PC-9 (cell line): ENCODE data around the gene SH3PXD2A. TPM values are rescaled to one million over a fixed set of nuclear protein-coding genes. Genes with fewer than 3 reads are reported as not detected.
"Not testable (repeated sequence)": the region's sequence is repeated elsewhere in the genome, so short reads cannot be mapped to it uniquely, and the experiment has no call there.

ENCODE experiments used
- BruUV-seq: library from RNA; stranded (reverse); fragments of 400-500 nt; replicated peaks from 2 replicates; lab custom pipeline; 2021; lab: Mats Ljungman, UMichigan
- CTCF ChIA-PET: fragments of 300-600 bp; sonication (Branson Sonifier 250); formaldehyde crosslinking; loops from one replicate; lab custom pipeline; 2022; ENCODE audit warnings: antibody characterized with exemption; lab: Charles Lee
- POLR2A ChIA-PET: fragments of 300-600 bp; sonication (Branson Sonifier 250); formaldehyde crosslinking; loops from one replicate; lab custom pipeline; 2022; ENCODE audit warnings: antibody characterized with exemption; ENCODE audit not compliant: unreplicated experiment; lab: Charles Lee
- DNase-seq, 2 experiments: peaks; one replicate each; pipeline versions ENCODE4 v3.0.0 to v3.0.0-alpha.2; 2015 to 2022; ENCODE audit warnings: mixed read lengths in 1 of 2
- H2AFZ ChIP-seq: fragments of 200-600 bp; sonication (generic); 2 replicates; pipeline ENCODE4 v1.8.1; 2017; ENCODE audit warnings: antibody characterized with exemption
- H3F3A ChIP-seq: fragments of 200-600 bp; sonication (generic); 2 replicates; pipeline ENCODE4 v1.8.1; 2017; ENCODE audit warnings: antibody characterized with exemption, mild to moderate bottlenecking, low read depth; ENCODE audit not compliant: insufficient read depth
- H3K27ac ChIP-seq: fragments of 200-600 bp; sonication (generic); 2 replicates; pipeline ENCODE4 v1.6.1; 2016; ENCODE audit warnings: mixed run types
- H3K27me3 ChIP-seq: fragments of 200-600 bp; sonication (generic); 2 replicates; pipeline ENCODE4 v1.6.1; 2016; ENCODE audit warnings: low read depth, mixed run types; ENCODE audit not compliant: insufficient read depth
- H3K36me3 ChIP-seq: fragments of 200-600 bp; sonication (generic); 2 replicates; pipeline ENCODE4 v1.6.1; 2016; ENCODE audit warnings: low read depth, mixed run types
- H3K4me1 ChIP-seq: fragments of 200-600 bp; sonication (generic); replicated peaks from 2 replicates; pipeline ENCODE4 v1.6.1; 2016; ENCODE audit warnings: mixed run types; ENCODE audit not compliant: insufficient read depth
- H3K4me2 ChIP-seq: fragments of 200-600 bp; sonication (generic); 2 replicates; pipeline ENCODE4 v1.6.1; 2017; ENCODE audit warnings: mixed run types
- H3K4me3 ChIP-seq: fragments of 200-600 bp; sonication (generic); 2 replicates; pipeline ENCODE4 v1.6.1; 2016; ENCODE audit warnings: mixed run types
- H3K79me2 ChIP-seq: fragments of 200-600 bp; sonication (generic); 2 replicates; pipeline ENCODE4 v1.6.1; 2017; ENCODE audit warnings: low read depth, mixed run types
- H3K9me2 ChIP-seq: fragments of 200-600 bp; sonication (generic); 2 replicates; pipeline ENCODE4 v1.8.1; 2017; ENCODE audit warnings: mild to moderate bottlenecking; ENCODE audit not compliant: insufficient read depth
- H3K9me3 ChIP-seq: fragments of 200-600 bp; sonication (generic); 2 replicates; pipeline ENCODE4 v1.8.1; 2016; ENCODE audit warnings: low read depth; ENCODE audit not compliant: insufficient read depth
- H4K20me1 ChIP-seq: fragments of 200-600 bp; sonication (generic); 2 replicates; pipeline ENCODE4 v1.8.1; 2017; ENCODE audit not compliant: insufficient read depth
- CTCF ChIP-seq: fragments of 200-600 bp; sonication (generic); conservative IDR thresholded peaks from 2 replicates; pipeline ENCODE4 v1.6.1; 2017; ENCODE audit warnings: mixed run types, antibody characterized with exemption, mild to moderate bottlenecking, moderate library complexity
- EZH2 ChIP-seq: fragments of 200-600 bp; sonication (generic); IDR thresholded peaks from 2 replicates; pipeline ENCODE4 v1.8.0; 2017; ENCODE audit warnings: antibody characterized with exemption, low read depth
- intact Hi-C: fragments of 100-400 bp; cut with micrococcal nuclease; formaldehyde crosslinking; loops from one replicate; pipeline ENCODE4 v1.10.0; 2022; ENCODE audit not compliant: unreplicated experiment
- total RNA-seq: library from RNA; stranded (reverse); gene quantifications from 2 replicates; pipeline ENCODE4 v1.2.3, GENCODE V29; 2021

The SH3PXD2A gene
- total RNA-seq, 1 experiment from 2014 or later, result 12.5 TPM

- TF ChIP-seq CTCF (no peak), EZH2 (no peak)
- CTCF ChIA-PET, result no interaction called here
These were observed 245.9 kb downstream of the SH3PXD2A start for GRCh38 chr10:103609231-103610082.

GRCh38 chr10:103608056-103608455, 247.3 kb downstream of the SH3PXD2A start:
- H3K9me3 ChIP-seq, H3K27ac ChIP-seq, H3K4me2 ChIP-seq, H3F3A ChIP-seq, BruUV-seq, H4K20me1 ChIP-seq, H3K27me3 ChIP-seq, H3K9me2 ChIP-seq, DNase-seq, POLR2A ChIA-PET, H3K4me3 ChIP-seq, H3K79me2 ChIP-seq, H3K4me1 ChIP-seq, H3K36me3 ChIP-seq, intact Hi-C loops, CTCF ChIA-PET, H2AFZ ChIP-seq: not testable (repeated sequence)

More at GRCh38 chr10:103609231-103610082, 245.9 kb downstream of the SH3PXD2A start:
- H3K79me2 ChIP-seq, result no peaks in the 10 kb centered on the region
- intact Hi-C loops, result no loop called here
- no peaks in the 10 kb centered on the region for H3K27me3 ChIP-seq
- H3K4me3 ChIP-seq, result no peak overlapping the region
- no TSS peak for BruUV-seq
- H3K4me2 ChIP-seq, result no peak overlapping the region
- no peak overlapping the region for H3K27ac ChIP-seq
- no peaks in the 10 kb centered on the region for H4K20me1 ChIP-seq
- no peaks in the 10 kb centered on the region for H3K4me1 ChIP-seq
- no peaks in the 10 kb centered on the region for H3K9me3 ChIP-seq
- H3K9me2 ChIP-seq, result no peaks in the 10 kb centered on the region
- no peak for DNase-seq
- H3K36me3 ChIP-seq, result no peaks in the 10 kb centered on the region
- POLR2A ChIA-PET, result interaction anchor here (0.6 kb wide), 1 partner anchor 285 kb away, joined by 10 read pairs; no protein-coding TSS in a partner anchor
- H3F3A ChIP-seq, result no peaks in the 10 kb centered on the region
- no peak overlapping the region for H2AFZ ChIP-seq

- H3K4me2 ChIP-seq, DNase-seq, H3K79me2 ChIP-seq, POLR2A ChIA-PET, H3F3A ChIP-seq, CTCF ChIA-PET, H3K27ac ChIP-seq, H4K20me1 ChIP-seq, H3K27me3 ChIP-seq, H3K4me3 ChIP-seq, intact Hi-C loops, BruUV-seq, H3K9me3 ChIP-seq, H2AFZ ChIP-seq, H3K36me3 ChIP-seq, H3K4me1 ChIP-seq, H3K9me2 ChIP-seq: not testable (repeated sequence)
These were observed 248.3 kb downstream of the SH3PXD2A start for GRCh38 chr10:103607051-103607450.

GRCh38 chr10:103606097-103606438, 249.3 kb downstream of the SH3PXD2A start:
- POLR2A ChIA-PET, H3K36me3 ChIP-seq, H3K27me3 ChIP-seq, DNase-seq, H3K4me3 ChIP-seq, H3F3A ChIP-seq, H3K9me3 ChIP-seq, H3K4me2 ChIP-seq, BruUV-seq, intact Hi-C loops, H3K79me2 ChIP-seq, H3K27ac ChIP-seq, CTCF ChIA-PET, H2AFZ ChIP-seq, H3K4me1 ChIP-seq, H3K9me2 ChIP-seq, H4K20me1 ChIP-seq: not testable (repeated sequence)
